Activated CD8-positive, alpha-beta T cell treated with anti-CD3 and anti-CD28 coated beads, Interleukin-2, amount 10 ng/mL, durations not matched to agents 7 days and 5 days (primary cell): Measurements from ENCODE around the gene DMRTB1. TPM values are rescaled to one million over a fixed set of nuclear protein-coding genes. Genes with fewer than 3 reads are reported as not detected.

Experiments
- ATAC-seq: fragments of 150-1000 bp; cut with Tn5 transposase; one replicate; pipeline ENCODE4 v1.10.0; 2021; ENCODE audit warnings: moderate library complexity
- CTCF ChIA-PET: fragments of 350-600 bp; sonication (Branson Sonifier 250); formaldehyde crosslinking; loops from one replicate; lab custom pipeline; 2021; ENCODE audit warnings: antibody characterized with exemption; lab: Charles Lee
- POLR2A ChIA-PET: fragments of 350-600 bp; sonication (Branson Sonifier 250); formaldehyde crosslinking; loops from one replicate; lab custom pipeline; 2021; ENCODE audit warnings: antibody characterized with exemption; lab: Charles Lee
- DNase-seq: peaks from one replicate; pipeline ENCODE4 v3.0.0-alpha.2; 2020
- H3K27ac Mint-ChIP-seq: one replicate; pipeline ENCODE4 v1.8.0; 2021; ENCODE audit warnings: mild to moderate bottlenecking, mixed read lengths
- H3K27me3 Mint-ChIP-seq: one replicate; pipeline ENCODE4 v1.8.0; 2021; ENCODE audit warnings: low read depth, mixed read lengths
- H3K36me3 Mint-ChIP-seq: one replicate; pipeline ENCODE4 v1.8.0; 2021; ENCODE audit warnings: low read depth, mixed read lengths
- H3K4me1 Mint-ChIP-seq: one replicate; pipeline ENCODE4 v1.8.0; 2021; ENCODE audit warnings: low read depth, mixed read lengths
- H3K4me3 Mint-ChIP-seq: one replicate; pipeline ENCODE4 v1.8.0; 2021; ENCODE audit warnings: mild to moderate bottlenecking, mixed read lengths
- H3K9me3 Mint-ChIP-seq: one replicate; pipeline ENCODE4 v1.8.0; 2022; ENCODE audit warnings: mixed read lengths; ENCODE audit not compliant: insufficient read depth
- total RNA-seq, 2 experiments: library from RNA; stranded (reverse); gene quantifications; one replicate each; pipeline ENCODE4 v1.2.3, GENCODE V29; 2021

DMRTB1 gene
- total RNA-seq, 2 experiments from 2014 or later: not detected

DNA sequence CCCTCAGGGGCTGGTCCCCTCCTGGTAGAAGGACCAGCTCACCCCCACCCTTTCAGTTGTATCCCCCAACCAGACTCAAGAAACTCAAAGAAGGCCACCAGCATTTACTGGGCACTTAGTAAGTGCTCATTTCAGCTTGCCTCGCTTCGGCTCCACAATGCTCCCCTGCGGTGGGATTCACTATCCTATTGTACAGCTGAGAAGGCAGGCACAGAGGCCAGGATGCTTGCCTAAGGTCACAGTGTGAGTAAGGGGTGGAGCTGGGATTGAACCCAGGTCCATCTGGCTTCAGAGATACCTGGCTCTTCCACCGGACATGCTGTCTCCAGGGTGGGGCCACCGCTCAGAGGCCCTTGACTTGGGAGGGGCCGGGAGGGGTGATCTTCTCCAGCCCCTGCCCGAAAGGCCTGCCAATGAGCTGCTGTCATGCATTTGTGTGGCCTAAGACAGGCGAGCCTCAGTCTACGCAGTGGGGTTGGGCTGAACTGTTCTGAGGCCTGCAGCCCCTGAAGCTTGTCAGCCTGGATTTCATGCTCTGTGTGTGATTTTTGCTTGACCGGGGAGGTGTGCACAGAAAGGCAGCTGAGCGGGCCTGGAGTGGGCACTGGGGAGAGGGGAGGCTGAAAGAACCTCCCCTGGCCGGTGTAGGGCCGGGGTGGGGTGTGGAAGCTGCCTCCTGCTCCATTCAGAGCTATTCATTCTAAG, 48.1 kb downstream of the DMRTB1 start:
- Mint-ChIP-seq H3K27ac (no peak overlapping the region), H3K9me3 (no peaks in the 10 kb centered on the region), H3K4me1 (no peaks in the 10 kb centered on the region), H3K36me3 (no peaks in the 10 kb centered on the region), H3K4me3 (no peak overlapping the region), H3K27me3 (no peaks in the 10 kb centered on the region)
- POLR2A ChIA-PET: no interaction called here
- ATAC-seq: no peak
- DNase-seq: no peak
- CTCF ChIA-PET: no interaction called here

DNA sequence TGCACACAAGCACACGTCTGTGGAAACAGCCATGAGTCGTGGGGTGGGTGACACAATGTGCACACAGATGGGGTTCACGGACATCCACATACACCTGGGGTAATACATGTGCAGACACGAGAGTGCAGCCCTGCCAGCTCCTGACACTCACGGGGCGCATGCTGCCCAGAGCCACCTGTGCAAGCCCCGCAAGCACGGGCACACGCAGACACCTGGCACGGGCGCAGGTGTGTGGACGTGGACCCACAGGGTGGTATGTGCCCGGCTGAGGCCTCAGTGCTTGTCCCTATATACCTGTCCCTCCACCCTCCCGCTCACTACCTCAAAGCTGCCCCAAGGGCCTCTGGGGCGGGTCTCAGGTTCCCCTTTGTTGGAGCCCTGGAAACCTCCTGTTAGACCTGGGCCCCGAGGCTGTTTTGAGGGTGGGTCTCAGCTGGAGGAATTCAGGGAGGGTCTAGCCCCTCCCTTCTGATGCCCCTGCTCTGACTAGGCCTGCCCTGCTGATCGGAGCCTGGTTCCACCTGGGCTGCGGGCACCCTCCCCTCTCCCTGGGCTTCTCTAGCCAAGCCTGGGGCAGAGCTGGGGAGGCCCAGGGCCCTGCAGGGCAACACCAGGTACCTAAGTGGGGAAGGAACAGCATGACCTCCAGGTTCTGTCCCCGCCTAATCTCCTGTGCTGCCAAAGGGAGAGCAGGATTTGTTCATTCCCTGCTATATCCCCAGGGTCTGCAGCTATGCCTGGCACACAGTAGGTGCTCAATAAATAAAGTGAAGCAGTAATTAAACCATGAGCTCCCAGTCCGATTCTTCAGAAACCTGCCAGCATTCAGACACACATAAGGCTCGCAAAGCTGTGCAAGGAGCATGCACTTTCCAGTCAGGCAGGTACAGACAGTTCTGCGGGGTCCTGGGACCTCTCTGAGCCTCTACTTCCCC, 49.1 kb downstream of the DMRTB1 start:
- H3K9me3 Mint-ChIP-seq: no peaks in the 10 kb centered on the region
- no peaks in the 10 kb centered on the region for H3K27me3 Mint-ChIP-seq
- H3K36me3 Mint-ChIP-seq: no peaks in the 10 kb centered on the region
- no peaks in the 10 kb centered on the region for H3K4me1 Mint-ChIP-seq
- CTCF ChIA-PET: no interaction called here
- H3K27ac Mint-ChIP-seq: no peak overlapping the region
- no peak for ATAC-seq
- POLR2A ChIA-PET: no interaction called here
- H3K4me3 Mint-ChIP-seq: no peak overlapping the region
- no peak for DNase-seq

DNA sequence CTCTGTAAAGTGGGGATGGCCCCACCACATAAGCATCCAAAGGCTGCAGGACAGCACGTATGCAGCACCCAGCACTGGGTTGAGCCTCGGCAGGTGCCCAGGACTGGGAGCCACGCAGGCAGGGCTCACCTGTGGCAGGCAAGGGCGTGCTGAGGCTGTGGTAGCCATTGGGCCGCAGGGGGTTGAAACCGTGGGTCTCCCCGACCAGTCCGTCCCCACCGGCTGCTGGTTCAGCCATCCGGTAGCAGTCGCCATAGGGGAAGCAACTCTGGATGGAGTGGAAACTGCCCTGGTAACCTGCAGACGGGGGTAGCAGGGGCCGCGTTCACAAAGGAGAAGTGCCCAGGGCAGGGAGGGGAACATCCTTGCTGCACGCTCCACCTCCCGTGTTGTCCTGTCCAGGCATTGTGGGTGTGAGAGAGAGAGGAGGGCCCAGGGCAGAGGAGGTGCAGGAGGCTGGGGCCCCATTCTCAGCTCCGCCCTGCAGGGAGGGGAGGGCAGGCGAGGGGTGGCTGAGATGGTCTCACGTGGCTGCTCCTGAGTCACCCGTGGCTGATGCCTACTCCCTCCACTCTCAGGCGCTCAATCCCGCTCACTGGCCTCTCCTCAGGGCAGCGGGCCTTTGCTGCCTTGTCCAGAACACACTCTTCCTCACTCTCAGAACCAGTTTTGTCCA, 49.9 kb downstream of the DMRTB1 start:
- H3K27me3 Mint-ChIP-seq: no peaks in the 10 kb centered on the region
- H3K27ac Mint-ChIP-seq: no peak overlapping the region
- ChIA-PET POLR2A (no interaction called here), CTCF (no interaction called here)
- no peak for ATAC-seq
- DNase-seq: no peak
- no peaks in the 10 kb centered on the region for H3K36me3 Mint-ChIP-seq
- no peaks in the 10 kb centered on the region for H3K9me3 Mint-ChIP-seq
- no peaks in the 10 kb centered on the region for H3K4me1 Mint-ChIP-seq
- no peak overlapping the region for H3K4me3 Mint-ChIP-seq

DNA sequence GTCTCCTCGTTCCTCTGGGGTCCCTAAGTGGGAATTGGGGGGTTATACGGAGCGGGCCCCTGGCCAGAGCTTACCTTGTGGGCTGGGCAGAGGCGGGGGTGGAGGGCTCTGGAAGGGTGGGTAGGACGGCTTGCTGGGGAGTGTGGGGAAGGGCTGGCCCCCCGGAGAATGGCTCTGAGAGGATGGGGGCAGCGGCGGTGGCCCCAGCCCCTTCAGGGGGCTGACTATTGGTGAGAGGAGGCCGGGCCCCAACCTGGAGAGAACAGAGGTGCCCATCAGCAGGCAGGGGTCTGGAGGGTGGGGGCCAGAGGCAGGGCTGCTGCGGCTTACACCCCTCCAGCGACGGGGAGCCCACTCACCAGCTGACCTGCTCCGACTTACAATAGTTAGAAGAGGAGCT, 50.6 kb downstream of the DMRTB1 start:
- no peak for ATAC-seq
- Mint-ChIP-seq H3K36me3 (no peaks in the 10 kb centered on the region), H3K4me3 (no peak overlapping the region), H3K27ac (no peak overlapping the region), H3K4me1 (no peaks in the 10 kb centered on the region), H3K9me3 (no peaks in the 10 kb centered on the region), H3K27me3 (no peaks in the 10 kb centered on the region)
- DNase-seq: no peak
- POLR2A ChIA-PET: no interaction called here
- CTCF ChIA-PET: no interaction called here

DNA sequence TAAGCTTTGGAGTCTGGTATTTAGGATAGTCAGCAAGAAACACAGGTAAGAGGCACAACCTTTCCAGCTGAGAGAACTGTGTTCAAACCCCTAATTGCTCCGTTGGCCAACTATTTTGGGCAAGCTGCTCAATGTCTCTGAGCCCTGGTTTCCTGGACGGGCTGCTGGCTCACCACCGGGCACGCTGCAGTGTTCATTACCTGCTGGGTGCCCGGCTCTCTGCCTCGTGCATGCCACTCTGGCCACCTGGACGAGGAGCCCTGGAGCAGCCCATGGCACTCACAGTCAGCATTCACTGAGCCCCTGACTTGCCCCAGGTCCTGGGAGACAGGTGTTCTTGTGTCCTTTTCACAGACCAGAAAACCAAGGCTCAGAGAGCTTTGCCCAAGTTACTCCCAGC, 51.0 kb downstream of the DMRTB1 start:
- Mint-ChIP-seq H3K9me3 (no peaks in the 10 kb centered on the region), H3K4me3 (no peak overlapping the region), H3K27ac (no peak overlapping the region), H3K27me3 (no peaks in the 10 kb centered on the region), H3K4me1 (no peaks in the 10 kb centered on the region), H3K36me3 (no peaks in the 10 kb centered on the region)
- no peak for DNase-seq
- ATAC-seq: no peak
- ChIA-PET CTCF (no interaction called here), POLR2A (no interaction called here)

DNA sequence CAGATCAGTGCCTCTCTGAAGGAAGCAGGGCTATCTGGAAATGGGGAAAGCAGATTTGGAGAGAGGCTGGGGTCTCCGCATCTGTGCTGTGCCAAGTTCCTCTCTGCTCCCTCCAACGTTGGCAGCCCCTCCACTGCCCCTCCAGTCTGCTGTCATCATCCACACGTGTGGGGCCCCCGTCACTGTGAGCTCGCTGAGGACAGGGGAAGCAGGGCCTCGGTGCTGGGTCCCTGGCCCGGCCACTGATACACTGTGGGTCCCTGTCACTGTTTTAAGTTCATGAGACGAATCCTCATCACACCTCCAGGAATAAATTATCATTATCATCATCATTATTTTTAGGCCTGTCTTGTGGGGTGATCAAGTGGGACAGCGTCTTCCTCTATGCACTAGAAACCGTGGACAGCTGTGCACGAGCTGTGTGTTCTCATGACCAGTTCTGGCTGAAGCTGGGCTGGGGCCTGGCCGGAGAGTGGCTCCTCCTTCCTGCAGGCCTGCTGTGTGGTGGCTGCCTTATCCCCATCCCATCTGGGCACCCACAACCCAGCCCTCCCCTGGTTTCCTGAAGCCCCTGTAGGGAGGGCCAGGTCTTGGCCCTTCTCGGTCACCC, 52.2 kb downstream of the DMRTB1 start:
- no peak overlapping the region for H3K27ac Mint-ChIP-seq
- POLR2A ChIA-PET: no interaction called here
- no peak overlapping the region for H3K4me3 Mint-ChIP-seq
- H3K27me3 Mint-ChIP-seq: no peaks in the 10 kb centered on the region
- CTCF ChIA-PET: no interaction called here
- no peaks in the 10 kb centered on the region for H3K9me3 Mint-ChIP-seq
- ATAC-seq (no peak), DNase-seq (no peak)
- no peaks in the 10 kb centered on the region for H3K36me3 Mint-ChIP-seq
- no peaks in the 10 kb centered on the region for H3K4me1 Mint-ChIP-seq

DNA sequence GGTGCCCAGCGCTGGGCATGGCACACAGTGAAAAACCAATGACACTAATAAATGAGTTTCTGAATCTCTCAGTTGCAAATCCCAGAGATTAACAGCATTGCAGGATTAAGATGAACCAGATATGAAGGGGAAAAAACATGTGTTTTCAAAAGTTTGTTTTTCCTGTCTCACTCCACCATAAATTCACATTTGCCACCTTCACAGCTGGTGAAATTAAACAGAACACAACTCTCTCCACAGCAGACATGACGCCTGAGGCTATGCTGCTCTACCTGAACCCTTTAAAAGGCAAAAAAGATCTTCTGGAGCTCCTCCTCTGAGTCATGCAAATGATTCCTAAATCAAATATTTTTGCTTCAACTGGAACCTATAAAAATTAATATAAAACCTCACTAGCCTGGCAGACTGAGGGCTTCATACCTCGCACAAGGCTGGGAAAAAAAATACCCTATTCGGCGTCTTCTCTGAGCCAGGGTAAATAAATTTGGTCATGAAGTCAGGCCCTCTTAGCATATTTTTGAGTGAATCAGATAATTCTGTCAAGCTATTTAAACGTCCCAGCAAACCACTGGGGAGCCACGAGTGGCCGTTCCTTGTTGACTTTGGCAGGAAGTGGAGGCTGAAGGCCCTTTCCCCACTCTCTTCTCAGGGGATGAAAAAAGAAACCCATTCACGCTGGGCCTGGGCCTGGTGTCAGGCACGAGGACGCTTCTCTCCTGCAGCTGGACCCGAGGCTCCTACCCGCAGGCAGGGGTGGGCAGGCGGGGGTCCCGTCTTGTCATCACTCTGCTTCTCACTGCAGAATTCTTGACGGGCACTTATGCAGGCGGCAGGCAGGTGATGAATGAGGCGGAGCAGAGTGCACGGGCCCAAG, 53.0 kb downstream of the DMRTB1 start:
- H3K27me3 Mint-ChIP-seq: no peaks in the 10 kb centered on the region
- ATAC-seq: no peak
- no peaks in the 10 kb centered on the region for H3K9me3 Mint-ChIP-seq
- POLR2A ChIA-PET: no interaction called here
- no peaks in the 10 kb centered on the region for H3K36me3 Mint-ChIP-seq
- no peak overlapping the region for H3K4me3 Mint-ChIP-seq
- no peak overlapping the region for H3K27ac Mint-ChIP-seq
- CTCF ChIA-PET: no interaction called here
- no peak for DNase-seq
- no peaks in the 10 kb centered on the region for H3K4me1 Mint-ChIP-seq

DNA sequence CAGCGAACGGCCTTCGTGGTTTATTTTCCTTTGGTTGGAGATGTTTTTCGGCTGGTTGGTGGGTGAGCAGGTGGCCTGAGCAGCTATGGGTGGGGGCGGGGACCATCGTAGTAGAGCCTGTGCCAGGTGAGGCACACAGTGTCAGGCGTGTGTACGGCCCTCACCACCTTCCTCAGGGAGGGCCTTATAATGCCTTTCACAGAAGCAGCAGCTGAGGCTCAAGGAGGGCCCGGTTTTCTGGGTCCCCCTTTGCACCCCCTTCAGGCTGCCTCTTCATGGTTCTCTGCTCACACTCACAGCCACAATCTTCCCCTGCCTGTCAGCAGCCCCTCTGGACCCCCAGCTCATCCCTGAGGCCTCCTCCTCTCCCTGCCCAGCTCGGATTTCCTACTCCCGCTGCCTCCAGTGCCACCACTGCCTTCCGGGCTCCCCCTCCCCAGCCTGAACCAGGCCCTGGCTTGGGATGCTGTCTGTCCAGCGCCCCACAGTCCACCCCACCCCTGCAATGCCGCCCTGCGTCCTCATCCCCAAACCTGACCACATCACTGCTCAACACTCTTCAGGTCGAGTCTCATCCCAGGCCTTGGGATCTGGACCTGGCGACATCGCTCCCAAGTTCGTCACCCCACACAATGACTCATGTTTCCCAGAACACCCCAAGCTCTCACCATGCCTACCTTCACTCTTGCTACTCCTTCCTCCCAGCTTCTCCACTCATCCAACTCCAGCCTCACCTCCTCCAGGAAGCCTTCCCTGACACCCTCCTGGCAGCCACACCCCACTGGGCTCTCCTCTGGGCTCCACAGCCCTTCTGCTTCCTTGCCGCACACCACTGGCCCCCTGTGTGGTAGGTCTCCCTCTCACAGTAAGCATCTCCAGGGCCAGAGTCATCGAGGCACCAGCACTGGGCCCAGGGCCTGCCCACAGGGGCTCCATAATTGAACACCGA, 53.9 kb downstream of the DMRTB1 start:
- ATAC-seq (no peak), DNase-seq (no peak)
- no peaks in the 10 kb centered on the region for H3K27me3 Mint-ChIP-seq
- no peaks in the 10 kb centered on the region for H3K9me3 Mint-ChIP-seq
- POLR2A ChIA-PET: no interaction called here
- H3K4me3 Mint-ChIP-seq: no peak overlapping the region
- no peaks in the 10 kb centered on the region for H3K4me1 Mint-ChIP-seq
- no peak overlapping the region for H3K27ac Mint-ChIP-seq
- CTCF ChIA-PET: no interaction called here
- no peaks in the 10 kb centered on the region for H3K36me3 Mint-ChIP-seq

DNA sequence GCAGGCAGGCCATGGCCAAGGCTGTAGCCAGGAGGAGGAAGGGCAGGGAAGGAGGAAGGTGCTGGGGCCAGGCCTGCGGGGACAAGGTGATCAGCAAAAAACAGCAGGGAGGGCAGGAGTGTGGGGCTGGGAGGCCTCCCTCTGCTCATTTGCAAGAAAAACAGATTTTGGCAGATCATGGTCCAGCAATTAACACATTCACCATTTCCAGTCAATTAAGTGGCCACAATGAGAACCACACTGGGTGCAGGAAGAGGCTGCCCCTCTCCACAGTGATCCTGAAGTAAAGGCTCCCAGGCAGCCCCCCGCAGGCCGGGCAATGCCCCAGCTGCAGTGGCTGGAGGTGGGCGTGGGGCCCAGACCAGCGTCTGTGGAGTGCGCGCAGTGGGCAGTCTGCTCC, 54.6 kb downstream of the DMRTB1 start:
- no peaks in the 10 kb centered on the region for H3K36me3 Mint-ChIP-seq
- H3K27ac Mint-ChIP-seq: no peak overlapping the region
- ATAC-seq: no peak
- ChIA-PET CTCF (no interaction called here), POLR2A (no interaction called here)
- no peaks in the 10 kb centered on the region for H3K27me3 Mint-ChIP-seq
- H3K4me1 Mint-ChIP-seq: no peaks in the 10 kb centered on the region
- DNase-seq: no peak
- no peaks in the 10 kb centered on the region for H3K9me3 Mint-ChIP-seq
- H3K4me3 Mint-ChIP-seq: no peak overlapping the region

DNA sequence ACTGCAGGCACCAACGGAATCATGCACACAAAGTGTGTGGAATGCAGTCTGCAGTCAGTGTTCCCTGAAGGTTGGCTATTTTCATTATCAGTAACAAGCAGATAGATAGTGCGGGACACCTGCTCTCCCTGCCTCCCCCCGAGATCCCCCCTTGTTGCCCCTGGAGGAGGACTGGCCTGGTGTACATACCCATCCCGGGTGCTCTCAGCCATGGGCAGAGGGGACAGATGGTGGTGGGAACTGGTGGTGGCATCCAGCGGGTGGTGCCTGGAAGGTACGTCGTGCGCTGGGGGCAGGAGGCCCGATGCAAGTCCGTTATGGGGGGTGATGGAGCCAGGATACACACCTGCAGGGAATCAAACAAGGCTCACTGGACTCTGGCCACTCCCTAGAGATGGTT, 55.2 kb downstream of the DMRTB1 start:
- Mint-ChIP-seq H3K36me3 (no peaks in the 10 kb centered on the region), H3K4me3 (no peak overlapping the region), H3K27me3 (no peaks in the 10 kb centered on the region), H3K4me1 (no peaks in the 10 kb centered on the region), H3K27ac (no peak overlapping the region), H3K9me3 (no peaks in the 10 kb centered on the region)
- CTCF ChIA-PET: no interaction called here
- POLR2A ChIA-PET: no interaction called here
- no peak for ATAC-seq
- DNase-seq: no peak
